ENCODE measurements around the gene COL2A1. TPM values are rescaled to one million over a fixed set of nuclear protein-coding genes. Genes with fewer than 3 reads are reported as not detected.

COL2A1 gene
- total RNA-seq, 1 experiment from 2014 or later = 10.8 TPM

DNA sequence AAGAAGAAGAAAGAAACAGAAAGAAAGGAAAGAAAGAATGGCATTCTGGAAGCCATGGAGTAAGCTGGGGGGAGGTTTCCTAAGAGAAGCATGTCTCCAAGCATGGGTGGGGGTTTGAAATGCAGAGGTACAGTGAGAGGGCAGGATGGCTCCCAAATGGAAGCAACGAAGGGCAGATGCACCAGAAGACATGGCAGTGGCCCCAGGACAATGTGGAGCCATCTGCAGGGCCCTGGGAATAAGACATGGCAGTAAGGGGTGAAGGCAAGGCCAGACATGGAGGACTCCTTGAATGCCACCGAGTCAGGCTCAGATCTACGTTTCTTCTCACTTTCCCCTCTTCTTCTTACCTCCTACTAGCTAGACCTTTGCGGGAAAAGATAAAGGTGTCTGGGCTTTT, 4.7 kb upstream of the COL2A1 start:
- Histone ChIP-seq H4K8ac (replicated peaks; ENCODE audit: insufficient read length, low read depth, low read length) (no peak overlapping the region), H3K79me2 (ENCODE audit: insufficient read depth, low read length) (no peaks in the 10 kb centered on the region), H3K9ac (ENCODE audit: extremely low read depth, insufficient read length, low read length) (no peak overlapping the region), H3K4ac (ENCODE audit: low read depth, low read length) (no peak overlapping the region), H4K91ac (ENCODE audit: insufficient read length, low read depth, low read length) (no peak overlapping the region), H3K23ac (ENCODE audit: insufficient read length, low read depth, low read length) (no peak overlapping the region), H4K5ac (ENCODE audit: insufficient read length, low read depth, low read length) (no peak overlapping the region), H3K14ac (ENCODE audit: insufficient read depth, low read length) (no peak overlapping the region), H3K79me1 (ENCODE audit: insufficient read depth, low read depth, low read length, poor library complexity, severe bottlenecking) (no peaks in the 10 kb centered on the region), H3K27ac (ENCODE audit: insufficient read length, low read depth, low read length) (no peak overlapping the region), H3K27me3 (ENCODE audit: insufficient read depth, low read length) (peaks cover 82% of the 10 kb centered on the region), H3K4me2 (ENCODE audit: insufficient read depth, insufficient read length, low read length) (no peak overlapping the region), H3T11ph (ENCODE audit: low read length) (no peak overlapping the region), H2AFZ (ENCODE audit: low read length) (no peak overlapping the region), H3K9me3 (ENCODE audit: control insufficient read depth, low read depth, low read length) (no peaks in the 10 kb centered on the region), H2BK20ac (ENCODE audit: low read depth, low read length, poor library complexity, severe bottlenecking) (no peak overlapping the region), H3K56ac (ENCODE audit: insufficient read length, low read depth, low read length) (no peak overlapping the region), H3K23me2 (ENCODE audit: insufficient read length, low read depth, low read length, poor library complexity, severe bottlenecking) (peaks cover 12% of the 10 kb centered on the region), H3K18ac (ENCODE audit: insufficient read length, low read depth, low read length) (no peak overlapping the region), H2BK5ac (ENCODE audit: insufficient read length, low read length) (no peak overlapping the region), H3K4me1 (ENCODE audit: insufficient read depth, low read length) (no peaks in the 10 kb centered on the region), H2BK15ac (ENCODE audit: low read depth, low read length) (no peak overlapping the region), H2BK12ac (ENCODE audit: insufficient read length, low read depth, low read length) (no peak overlapping the region), H2AK5ac (ENCODE audit: insufficient read length, low read length) (no peak overlapping the region), H2BK120ac (ENCODE audit: low read depth, low read length, poor library complexity, severe bottlenecking) (no peak overlapping the region), H4K20me1 (ENCODE audit: control insufficient read depth, insufficient read depth, insufficient read length) (peaks cover 2% of the 10 kb centered on the region)
- WGBS (ENCODE audit: extremely low coverage, insufficient read length, low lambda C conversion rate) = no CpG with 5 or more reads among the region's 4 CpGs
- peaks cover 99% of the 10 kb centered on the region for H3K27me3 Mint-ChIP-seq (ENCODE audit: low read depth)
- no peak overlapping the region for H3K4me3 Mint-ChIP-seq
- H3K9me3 Mint-ChIP-seq = peaks cover 0 to 2% of the 10 kb centered on the region in 2 experiments; a peak in 3 of 5 replicates
- no peak for DNase-seq
- peaks cover 13 to 14% of the 10 kb centered on the region in 2 experiments for H3K4me1 Mint-ChIP-seq
- H3K36me3 Mint-ChIP-seq (ENCODE audit: insufficient read depth in 1 of 3, low read depth in 3 of 3) = no peaks in the 10 kb centered on the region
- no peak for TF ChIP-seq CTCF (conservative IDR thresholded peaks at IDR 0.05)
- H3K27ac Mint-ChIP-seq = no peak overlapping the region

Measured in H9 (cell line).